ENCODE results near the gene RUFY2.

DNA sequence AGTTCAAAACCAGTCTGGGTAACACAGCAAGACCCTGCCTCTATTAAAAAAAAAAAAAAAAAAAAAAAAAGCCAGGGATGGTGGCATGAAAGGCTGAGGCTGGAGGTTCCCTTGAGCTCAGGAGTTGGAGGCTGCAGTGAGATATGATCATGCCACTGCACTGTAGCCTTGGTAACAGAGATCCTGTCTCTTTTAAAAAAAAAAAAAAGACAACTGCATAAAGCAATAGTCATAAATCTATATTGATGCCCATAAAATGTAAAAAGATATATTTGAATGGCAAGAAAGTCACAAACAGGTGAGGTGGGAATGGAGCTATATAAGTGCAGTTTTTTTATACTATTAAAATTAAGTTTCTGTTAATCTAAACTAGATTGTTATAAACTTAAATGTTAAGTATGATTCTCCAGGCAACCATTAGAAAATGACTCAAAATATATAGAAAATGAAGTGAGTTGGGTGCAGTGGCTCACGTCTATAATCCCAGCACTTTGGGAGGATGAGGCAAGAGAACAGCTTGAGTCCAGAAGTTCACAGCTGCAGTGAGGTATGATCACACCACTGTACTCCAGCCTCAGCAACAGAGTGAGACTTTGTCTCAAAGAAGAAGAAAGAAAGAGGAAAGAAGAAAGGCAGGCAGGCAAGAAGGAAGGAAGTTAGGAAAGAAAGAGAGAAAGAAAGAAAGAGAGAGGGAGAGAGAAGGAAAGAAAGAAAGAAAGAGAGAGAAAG is 88.6 kb downstream of the RUFY2 start:
- TF ChIP-seq YY1 (IDR thresholded peaks at IDR 0.05; ENCODE audit: insufficient read depth, insufficient read length) = no peak
- TF ChIP-seq ZNF274 (IDR thresholded peaks at IDR 0.05; ENCODE audit: low read depth, low read length) = no peak

Data from NT2/D1 (cell line).